HepG2 (cell line): ENCODE measurements around the gene TRPV5. TPM values are rescaled to one million over a fixed set of nuclear protein-coding genes. Genes with fewer than 3 reads are reported as not detected.

Experiments used
- ATAC-seq: fragments of 200-7000 bp; cut with Tn5 transposase; 3 replicates; pipeline ENCODE4 v1.9.1; 2020; ENCODE audit warnings: mild to moderate bottlenecking, moderate library complexity
- BruUV-seq: library from RNA; stranded (reverse); fragments of 400-500 nt; replicated peaks from 2 replicates; lab custom pipeline; 2021; lab: Mats Ljungman, UMichigan
- CTCF ChIA-PET: fragments of 300-600 bp; formaldehyde crosslinking; extraction: SDS; loops from one replicate; lab custom pipeline; 2021; ENCODE audit warnings: low total read pairs, inconsistent platforms, low intra/inter-chr PET ratio; lab: Yijun Ruan, JAX
- POLR2A ChIA-PET: fragments of 350-600 bp; sonication (Branson Sonifier 250); formaldehyde crosslinking; loops from one replicate; lab custom pipeline; 2020; ENCODE audit warnings: antibody characterized with exemption, inconsistent platforms; lab: Yijun Ruan, JAX
- DNase-seq: peaks from one replicate; pipeline ENCODE4 v3.0.0-alpha.2; 2015; ENCODE audit warnings: low spot score
- FAIRE-seq: peaks from 3 replicates; lab custom pipeline; 2011; peaks lifted over from hg19 to GRCh38; lab: Jason Lieb, UNC
- H2AFZ ChIP-seq: one replicate; pipeline ENCODE4 v1.6.1; 2011; ENCODE audit warnings: low read length, inconsistent platforms
- H3K27ac ChIP-seq: fragments of 300-600 bp; 3 replicates; pipeline ENCODE4 v1.8.0; 2011; ENCODE audit warnings: mixed run types, mild to moderate bottlenecking, mixed read lengths, low read length, inconsistent platforms; ENCODE audit not compliant: insufficient read depth; ENCODE audit errors: extremely low read length
- H3K27me3 ChIP-seq, 2 experiments: fragments of 200-600 bp in 1 of 2; 2 replicates in 1 of 2; 3 replicates in 1 of 2; pipeline versions ENCODE4 v1.6.0 to v1.8.0; 2011; ENCODE audit warnings: low read length in 2 of 2, mild to moderate bottlenecking in 2 of 2, moderate library complexity in 2 of 2, inconsistent platforms in 1 of 2; ENCODE audit not compliant: insufficient read depth in 2 of 2, control insufficient read depth in 1 of 2
- H3K36me3 ChIP-seq, 2 experiments: fragments of 200-600 bp in 1 of 2; replicated peaks in 1 of 2; 2 replicates in 1 of 2; 3 replicates in 1 of 2; pipeline versions ENCODE4 v1.5.1 to v1.8.0; 2011; ENCODE audit warnings: low read length in 2 of 2, inconsistent platforms in 1 of 2; ENCODE audit not compliant: insufficient read depth in 2 of 2, control insufficient read depth in 1 of 2
- H3K4me1 ChIP-seq: 2 replicates; pipeline ENCODE4 v1.5.1; 2012; ENCODE audit warnings: low read length, inconsistent platforms; ENCODE audit not compliant: insufficient read depth
- H3K4me2 ChIP-seq: 2 replicates; pipeline ENCODE4 v1.6.0; 2011; ENCODE audit warnings: low read depth, low read length, inconsistent platforms
- H3K4me3 ChIP-seq, 3 experiments: fragments of 200-600 bp in 1 of 3; sonication (generic), shearing (Covaris generic) in 1 of 3; replicated peaks in 1 of 3; 2 replicates each; pipeline ENCODE4 v1.5.1; 2011 to 2016; ENCODE audit warnings: low read length in 3 of 3, inconsistent platforms in 2 of 3, low read depth in 2 of 3, mild to moderate bottlenecking in 2 of 3, control low read depth in 1 of 3, mixed read lengths in 1 of 3; ENCODE audit not compliant: insufficient read depth in 1 of 3
- H3K79me2 ChIP-seq: one replicate; pipeline ENCODE4 v1.6.1; 2011; ENCODE audit warnings: low read length, inconsistent platforms; ENCODE audit not compliant: insufficient read depth
- H3K9ac ChIP-seq: 2 replicates; pipeline ENCODE4 v1.6.0; 2011; ENCODE audit warnings: mild to moderate bottlenecking, low read depth, low read length, inconsistent platforms; ENCODE audit not compliant: insufficient read depth
- H3K9me3 ChIP-seq: 2 replicates; pipeline ENCODE4 v1.5.1; 2012; ENCODE audit warnings: mild to moderate bottlenecking, low read length
- H4K20me1 ChIP-seq: 2 replicates; pipeline ENCODE4 v1.6.0; 2011; ENCODE audit warnings: inconsistent platforms, mild to moderate bottlenecking, low read length, moderate library complexity; ENCODE audit not compliant: insufficient read depth
- AGO2 ChIP-seq: fragments of 200-400 bp; formaldehyde crosslinking; optimal IDR thresholded peaks from 2 replicates; pipeline ENCODE3; 2017; ENCODE audit warnings: mild to moderate bottlenecking, low read depth, low read length, moderate library complexity
- ATRX ChIP-seq: sonication (generic); formaldehyde crosslinking; IDR thresholded peaks from 2 replicates; pipeline ENCODE4 v1.4.0; 2020; ENCODE audit warnings: missing genetic modification reagents, borderline replicate concordance
- CREM ChIP-seq, 2 experiments: sonication (generic) in 1 of 2; formaldehyde crosslinking in 1 of 2; IDR thresholded peaks; 2 replicates each; pipeline versions ENCODE4 v1.4.0 to v1.6.1; 2016 to 2020; ENCODE audit warnings: antibody characterized with exemption in 1 of 2, mild to moderate bottlenecking in 1 of 2, missing genetic modification reagents in 1 of 2
- DMAP1 ChIP-seq: IDR thresholded peaks from 2 replicates; pipeline ENCODE4 v1.6.1; 2016
- EZH2 ChIP-seq: conservative IDR thresholded peaks from 2 replicates; pipeline ENCODE4 v1.6.1; 2012; ENCODE audit warnings: mild to moderate bottlenecking, low read depth, low read length, moderate library complexity
- FOSL1 ChIP-seq: sonication (generic); formaldehyde crosslinking; IDR thresholded peaks from 2 replicates; pipeline ENCODE4 v1.9.0; 2021; ENCODE audit warnings: missing genetic modification reagents, borderline replicate concordance
- FOXC1 ChIP-seq: sonication (generic); formaldehyde crosslinking; IDR thresholded peaks from 2 replicates; pipeline ENCODE4 v1.8.0; 2022; ENCODE audit warnings: mild to moderate bottlenecking, missing genetic modification reagents, borderline replicate concordance
- FOXM1 ChIP-seq: sonication (generic); formaldehyde crosslinking; IDR thresholded peaks from 2 replicates; pipeline ENCODE4 v1.5.0; 2020; ENCODE audit warnings: missing genetic modification reagents
- HDAC2 ChIP-seq: sonication (generic); formaldehyde crosslinking; IDR thresholded peaks from 2 replicates; pipeline ENCODE4 v1.4.0; 2020; ENCODE audit warnings: missing genetic modification reagents
- HHEX ChIP-seq: IDR thresholded peaks from 2 replicates; pipeline ENCODE4 v1.6.1; 2016; ENCODE audit warnings: control low read depth
- NFYC ChIP-seq: IDR thresholded peaks from 2 replicates; pipeline ENCODE4 v1.6.1; 2016; ENCODE audit warnings: missing genetic modification reagents, missing compliant biosample characterization
- PCBP2 ChIP-seq: fragments of 200-400 bp; formaldehyde crosslinking; optimal IDR thresholded peaks from 2 replicates; pipeline ENCODE3; 2018; ENCODE audit warnings: low read length, low read depth; ENCODE audit not compliant: poor library complexity, severe bottlenecking
- PHB2 ChIP-seq: fragments of 450-650 bp; IDR thresholded peaks from 2 replicates; pipeline ENCODE4 v1.6.1; 2018; ENCODE audit not compliant: partially characterized antibody
- REST ChIP-seq, 2 experiments: IDR thresholded peaks; 2 replicates each; pipeline ENCODE4 v1.6.1; 2011 to 2012; ENCODE audit warnings: low read length in 2 of 2, borderline replicate concordance in 1 of 2, low read depth in 1 of 2, mild to moderate bottlenecking in 1 of 2, moderate library complexity in 1 of 2
- STAG1 ChIP-seq: sonication (generic); formaldehyde crosslinking; IDR thresholded peaks from 2 replicates; pipeline ENCODE4 v1.4.0; 2020; ENCODE audit warnings: missing genetic modification reagents
- ZNF430 ChIP-seq: sonication (generic); formaldehyde crosslinking; IDR thresholded peaks from 2 replicates; pipeline ENCODE4 v1.9.0; 2021; ENCODE audit warnings: mild to moderate bottlenecking, missing genetic modification reagents
- WGBS: methylation state at CpG from one replicate; pipeline ENCODE4 v1.1.6; 2017; ENCODE audit warnings: low lambda C conversion rate; 5-methylcytosine and 5-hydroxymethylcytosine counted together
- in situ Hi-C: cut with HindIII; loops from 2 replicates; pipeline ENCODE4 v1.10.0; 2017; ENCODE audit warnings: low pct_unique_long_range_greater_than_20kb; ENCODE audit not compliant: extremely low pct_ligation_motif_present
- intact Hi-C: fragments of 100-400 bp; cut with micrococcal nuclease; formaldehyde crosslinking; loops from one replicate; pipeline ENCODE4 v1.10.0; 2022; ENCODE audit not compliant: unreplicated experiment
- polyA plus RNA-seq, 8 experiments: library from polyadenylated mRNA; depleted of rRNA in 3 of 8; stranded (reverse) in 7 of 8; unstranded in 1 of 8; fragments of >200 nt; fragmentation: Illumina TruSeq in 4 of 8; extraction: Trizol in 4 of 8; gene quantifications; 2 replicates each; pipeline versions ENCODE4 v1.2.1 to v1.2.3, GENCODE V29; 2011 to 2016; ENCODE audit warnings: low read depth in 4 of 8, missing spikeins in 1 of 8, mixed read lengths in 1 of 8; ENCODE audit not compliant: insufficient read depth in 1 of 8
- total RNA-seq, 5 experiments: library from RNA; depleted of rRNA; stranded (reverse); fragments of >200 nt; fragmentation: Illumina TruSeq; extraction: Trizol; gene quantifications; 2 replicates each; pipeline ENCODE4 v1.2.3, GENCODE V29; 2016; ENCODE audit warnings: low read depth in 1 of 5
- TF ChIP-seq, protein P1 (sequence below): sonication (generic); formaldehyde crosslinking; IDR thresholded peaks from 2 replicates; pipeline ENCODE4 v1.5.0; 2020; ENCODE audit warnings: missing genetic modification reagents, mild to moderate bottlenecking, borderline replicate concordance

TRPV5 gene
- total and polyA plus RNA-seq, 2 of the 13 experiments (the other 11 are each of a cell fraction or from before 2014, with no cell fraction given) = not detected

- Histone ChIP-seq H3K4me1 (no peaks in the 10 kb centered on the region), H3K36me3 (no peaks in the 10 kb centered on the region), H3K4me2 (no peak overlapping the region), H3K9ac (no peak overlapping the region), H3K27ac (no peak overlapping the region), H4K20me1 (no peaks in the 10 kb centered on the region), H3K27me3 (no peaks in the 10 kb centered on the region), H3K4me3 (no peak overlapping the region), H2AFZ (no peak overlapping the region), H3K9me3 (no peaks in the 10 kb centered on the region), H3K79me2 (no peaks in the 10 kb centered on the region)
- DNase-seq = no peak
- WGBS = 20% methylated on average over 7 of the region's 7 CpGs
- TF ChIP-seq AGO2 (no peak), REST (IDR thresholded peaks at IDR 0.05; ENCODE audit: borderline replicate concordance in 1 of 2, low read depth in 1 of 2, low read length in 2 of 2) (no peak), ZNF430 (CRISPR knock-in tag) (no peak), ATRX (CRISPR knock-in tag) (no peak), FOSL1 (no peak), STAG1 (CRISPR knock-in tag) (no peak), DMAP1 (CRISPR knock-in tag) (no peak), FOXM1 (CRISPR knock-in tag) (no peak), HDAC2 (CRISPR knock-in tag) (no peak), EZH2 (no peak), PHB2 (no peak), CREM (IDR thresholded peaks at IDR 0.05) (no peak), CREM (CRISPR knock-in tag; IDR thresholded peaks at IDR 0.05) (no peak), FOXC1 (no peak), PCBP2 (no peak), NFYC (CRISPR knock-in tag) (no peak), HHEX (no peak)
- TF ChIP-seq, protein P1, sequence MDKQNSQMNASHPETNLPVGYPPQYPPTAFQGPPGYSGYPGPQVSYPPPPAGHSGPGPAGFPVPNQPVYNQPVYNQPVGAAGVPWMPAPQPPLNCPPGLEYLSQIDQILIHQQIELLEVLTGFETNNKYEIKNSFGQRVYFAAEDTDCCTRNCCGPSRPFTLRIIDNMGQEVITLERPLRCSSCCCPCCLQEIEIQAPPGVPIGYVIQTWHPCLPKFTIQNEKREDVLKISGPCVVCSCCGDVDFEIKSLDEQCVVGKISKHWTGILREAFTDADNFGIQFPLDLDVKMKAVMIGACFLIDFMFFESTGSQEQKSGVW (CRISPR knock-in tag) = no peak
- CTCF ChIA-PET = no interaction called here
- no TSS peak for BruUV-seq
- POLR2A ChIA-PET = no interaction called here
- intact Hi-C loops (no loop called here), in situ Hi-C loops (no loop called here)
- no peak for ATAC-seq
- no peak for FAIRE-seq
These were observed 6.3 kb downstream of the TRPV5 start for GRCh38 chr7:142927085-142927745.
